ENCODE measurements around the gene WAS. TPM values are rescaled to one million over a fixed set of nuclear protein-coding genes. Genes with fewer than 3 reads are reported as not detected.

The WAS gene
- total and polyA plus RNA-seq, 2 of the 8 experiments (the other 6 are each of a cell fraction or from before 2014, with no cell fraction given) = 0.63 to 0.65 TPM

- no peaks in the 10 kb centered on the region for H3K79me2 ChIP-seq (ENCODE audit: control insufficient read depth in 1 of 2, insufficient read depth in 2 of 2, low read length in 2 of 2)
- H3K23me2 ChIP-seq (ENCODE audit: low read depth, low read length) = peaks cover 5% of the 10 kb centered on the region; the same call in 1 of the 2 replicates
- ChIA-PET POLR2A (ENCODE audit: partially characterized antibody) (interaction anchor here (1.6 kb wide), 1 partner anchor 27 kb away, joined by 8 read pairs; no protein-coding TSS in a partner anchor), CTCF (ENCODE audit: partially characterized antibody) (interaction anchor here (1.2 kb wide), 1 partner anchor 62 kb away, joined by 3 read pairs; no protein-coding TSS in a partner anchor)
- 0 out of 2 replicates have a peak overlapping the region, but pooled peaks have one; percentile 70 for H2AFZ ChIP-seq (ENCODE audit: low read length)
- peak overlapping the region in 1 of 2 experiments; percentile 82; a peak in 1 of 4 replicates for H3K4me2 ChIP-seq (ENCODE audit: insufficient read depth in 1 of 2, low read depth in 2 of 2, low read length in 2 of 2)
- no peak overlapping the region for H3K56ac ChIP-seq (replicated peaks; ENCODE audit: insufficient read length, low read depth, low read length)
- no peak overlapping the region for H4K5ac ChIP-seq (ENCODE audit: insufficient read length, low read depth, low read length)
- FAIRE-seq (no peak), DNase-seq (ENCODE audit: low read depth in 1 of 2, low spot score in 2 of 2) (no peak)
- no peak overlapping the region for H2AK5ac ChIP-seq (ENCODE audit: low read depth, low read length)
- no peak overlapping the region for H3K27ac ChIP-seq (ENCODE audit: low read depth, low read length)
- no peaks in the 10 kb centered on the region for H3K27me3 ChIP-seq (replicated peaks in 1 of 4; ENCODE audit: control insufficient read depth in 3 of 4, extremely low read depth in 1 of 4, insufficient read depth in 3 of 4, low read length in 3 of 4)
- no peaks in the 10 kb centered on the region for H3K79me1 ChIP-seq (ENCODE audit: low read depth, low read length)
- H4K20me1 ChIP-seq (replicated peaks in 1 of 2; ENCODE audit: control insufficient read depth in 1 of 2, insufficient read depth in 2 of 2, low read length in 2 of 2) = no peaks in the 10 kb centered on the region
- H3K18ac ChIP-seq (ENCODE audit: extremely low read depth, low read length) = no peak overlapping the region
- H3K4me3 ChIP-seq (ENCODE audit: extremely low read depth in 1 of 4, insufficient read depth in 2 of 4, low read depth in 3 of 4, low read length in 4 of 4) = peak overlapping the region in 1 of 4 experiments; percentile 91; a peak in 1 of 8 replicates
- H3K14ac ChIP-seq (ENCODE audit: insufficient read length) = no peak overlapping the region
- no peaks in the 10 kb centered on the region for H3K9me3 ChIP-seq (ENCODE audit: insufficient read depth in 2 of 2, low read depth in 1 of 2, low read length in 1 of 2)
- H2BK12ac ChIP-seq (ENCODE audit: low read depth, low read length) = no peak overlapping the region
- no peak overlapping the region for H2BK15ac ChIP-seq (ENCODE audit: low read length)
- H2BK20ac ChIP-seq (ENCODE audit: low read length) = no peak overlapping the region
- H3K36me3 ChIP-seq (ENCODE audit: control insufficient read depth in 2 of 4, insufficient read depth in 4 of 4, low read length in 3 of 4) = no peaks in the 10 kb centered on the region
- no peak overlapping the region for H3K4ac ChIP-seq (replicated peaks; ENCODE audit: insufficient read length, low read depth, low read length)
- H3K9ac ChIP-seq (replicated peaks in 1 of 4; ENCODE audit: extremely low read depth in 1 of 4, low read depth in 3 of 4, low read length in 3 of 4) = no peak overlapping the region
- peaks cover 0 to 4% (median 0%) of the 10 kb centered on the region in 4 experiments; a peak in 1 of 7 replicates for H3K4me1 ChIP-seq (replicated peaks in 1 of 4; ENCODE audit: control insufficient read depth in 3 of 4, insufficient read depth in 4 of 4, low read length in 3 of 4)
- no peak overlapping the region for H4K91ac ChIP-seq (replicated peaks; ENCODE audit: insufficient read length, low read length)
- H2BK120ac ChIP-seq (replicated peaks; ENCODE audit: low read depth, low read length) = no peak overlapping the region
- H4K8ac ChIP-seq (ENCODE audit: extremely low read depth, insufficient read depth, low read length) = no peak overlapping the region
- no peak overlapping the region for H2BK5ac ChIP-seq (ENCODE audit: low read depth, low read length)
- H3K23ac ChIP-seq (ENCODE audit: insufficient read length) = no peak overlapping the region
- WGBS, 2 experiments (ENCODE audit: extremely low coverage in 1 of 2, insufficient coverage in 1 of 2, insufficient read length in 1 of 2, insufficient replicate concordance in 2 of 2, low coverage in 1 of 2, low lambda C conversion rate in 2 of 2, missing lambda C conversion rate in 1 of 2) = 80% methylated on average over 1 of the region's 1 CpG; no CpG with 5 or more reads in 1 of the 2 experiments
- TF ChIP-seq KDM1A (IDR thresholded peaks at IDR 0.05; ENCODE audit: borderline replicate concordance, low read length) (no peak), CEBPB (IDR thresholded peaks at IDR 0.05; ENCODE audit: low read depth, low read length) (no peak), SIX5 (IDR thresholded peaks at IDR 0.05; ENCODE audit: low read depth, low read length) (no peak), RBBP5 (IDR thresholded peaks at IDR 0.05; ENCODE audit: borderline replicate concordance, low read depth, low read length) (no peak), E2F6 (IDR thresholded peaks at IDR 0.05) (no peak), ATF3 (IDR thresholded peaks at IDR 0.05; ENCODE audit: insufficient read depth, low read depth, low read length) (no peak), TCF12 (IDR thresholded peaks at IDR 0.05; ENCODE audit: low read depth, low read length) (no peak), EP300 (IDR thresholded peaks at IDR 0.05; ENCODE audit: borderline replicate concordance in 1 of 2, low read depth in 2 of 2, low read length in 2 of 2) (no peak), ZNF274 (IDR thresholded peaks at IDR 0.05; ENCODE audit: borderline replicate concordance, extremely low read depth, low read length) (no peak), GABPA (IDR thresholded peaks at IDR 0.05; ENCODE audit: borderline replicate concordance, insufficient read depth, low read length) (no peak), RFX5 (IDR thresholded peaks at IDR 0.05; ENCODE audit: borderline replicate concordance, low read depth, low read length) (no peak), SRF (IDR thresholded peaks at IDR 0.05; ENCODE audit: low read depth, low read length) (no peak), SUZ12 (IDR thresholded peaks at IDR 0.05; ENCODE audit: low read length) (no peak)
Observed at GRCh38 chrX:48736303-48736702, 52.7 kb downstream of the WAS start.

Data from H1 (cell line).